Measurements from ENCODE around the gene CPE. TPM values are rescaled to one million over a fixed set of nuclear protein-coding genes. Genes with fewer than 3 reads are reported as not detected.

Gene CPE
- total RNA-seq, 1 donor = 6.9 TPM

GRCh38 chr4:165537028-165537648 is 158.3 kb downstream of the CPE start:
- H3K4me2 ChIP-seq (ENCODE audit: insufficient read depth, low read length) = no peak overlapping the region
- H3K4me1 ChIP-seq (ENCODE audit: insufficient read depth, low read length) = no peaks in the 10 kb centered on the region
- TF ChIP-seq, protein P1, sequence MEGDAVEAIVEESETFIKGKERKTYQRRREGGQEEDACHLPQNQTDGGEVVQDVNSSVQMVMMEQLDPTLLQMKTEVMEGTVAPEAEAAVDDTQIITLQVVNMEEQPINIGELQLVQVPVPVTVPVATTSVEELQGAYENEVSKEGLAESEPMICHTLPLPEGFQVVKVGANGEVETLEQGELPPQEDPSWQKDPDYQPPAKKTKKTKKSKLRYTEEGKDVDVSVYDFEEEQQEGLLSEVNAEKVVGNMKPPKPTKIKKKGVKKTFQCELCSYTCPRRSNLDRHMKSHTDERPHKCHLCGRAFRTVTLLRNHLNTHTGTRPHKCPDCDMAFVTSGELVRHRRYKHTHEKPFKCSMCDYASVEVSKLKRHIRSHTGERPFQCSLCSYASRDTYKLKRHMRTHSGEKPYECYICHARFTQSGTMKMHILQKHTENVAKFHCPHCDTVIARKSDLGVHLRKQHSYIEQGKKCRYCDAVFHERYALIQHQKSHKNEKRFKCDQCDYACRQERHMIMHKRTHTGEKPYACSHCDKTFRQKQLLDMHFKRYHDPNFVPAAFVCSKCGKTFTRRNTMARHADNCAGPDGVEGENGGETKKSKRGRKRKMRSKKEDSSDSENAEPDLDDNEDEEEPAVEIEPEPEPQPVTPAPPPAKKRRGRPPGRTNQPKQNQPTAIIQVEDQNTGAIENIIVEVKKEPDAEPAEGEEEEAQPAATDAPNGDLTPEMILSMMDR (IDR thresholded peaks at IDR 0.05; ENCODE audit: extremely low read depth, low read depth, low read length) = peak; percentile 62
- DNase-seq (ENCODE audit: insufficient read length, low spot score, missing footprints) = peak; percentile 3
- H3K27ac ChIP-seq (ENCODE audit: low read depth, low read length) = no peak overlapping the region
- no peaks in the 10 kb centered on the region for H3K79me2 ChIP-seq (ENCODE audit: insufficient read depth, low read length)
- no peaks in the 10 kb centered on the region for H4K20me1 ChIP-seq (ENCODE audit: insufficient read depth, low read length)
- H2AFZ ChIP-seq (ENCODE audit: low read length) = no peak overlapping the region
- H3K27me3 ChIP-seq (ENCODE audit: insufficient read depth, low read length) = no peaks in the 10 kb centered on the region
- H3K36me3 ChIP-seq (ENCODE audit: insufficient read depth, low read length) = no peaks in the 10 kb centered on the region
- H3K9me3 ChIP-seq (ENCODE audit: low read depth, low read length) = no peaks in the 10 kb centered on the region
- no peak overlapping the region for H3K4me3 ChIP-seq (ENCODE audit: insufficient read depth, low read length)

GRCh38 chr4:165539801-165540200 is 161.0 kb downstream of the CPE start:
- H3K79me2 ChIP-seq (ENCODE audit: insufficient read depth, low read length) = no peaks in the 10 kb centered on the region
- no peak for DNase-seq (ENCODE audit: insufficient read length, low spot score, missing footprints)
- no peaks in the 10 kb centered on the region for H3K9me3 ChIP-seq (ENCODE audit: low read depth, low read length)
- peak overlapping the region; percentile 11 for H3K4me2 ChIP-seq (ENCODE audit: insufficient read depth, low read length)
- H4K20me1 ChIP-seq (ENCODE audit: insufficient read depth, low read length) = no peaks in the 10 kb centered on the region
- no peak overlapping the region for H3K27ac ChIP-seq (ENCODE audit: low read depth, low read length)
- H3K4me1 ChIP-seq (ENCODE audit: insufficient read depth, low read length) = no peaks in the 10 kb centered on the region
- no peaks in the 10 kb centered on the region for H3K36me3 ChIP-seq (ENCODE audit: insufficient read depth, low read length)
- peak overlapping the region; percentile 63 for H2AFZ ChIP-seq (ENCODE audit: low read length)
- H3K4me3 ChIP-seq (ENCODE audit: insufficient read depth, low read length) = no peak overlapping the region
- TF ChIP-seq, protein P1 (IDR thresholded peaks at IDR 0.05; ENCODE audit: extremely low read depth, low read depth, low read length) = no peak
- no peaks in the 10 kb centered on the region for H3K27me3 ChIP-seq (ENCODE audit: insufficient read depth, low read length)

DNA sequence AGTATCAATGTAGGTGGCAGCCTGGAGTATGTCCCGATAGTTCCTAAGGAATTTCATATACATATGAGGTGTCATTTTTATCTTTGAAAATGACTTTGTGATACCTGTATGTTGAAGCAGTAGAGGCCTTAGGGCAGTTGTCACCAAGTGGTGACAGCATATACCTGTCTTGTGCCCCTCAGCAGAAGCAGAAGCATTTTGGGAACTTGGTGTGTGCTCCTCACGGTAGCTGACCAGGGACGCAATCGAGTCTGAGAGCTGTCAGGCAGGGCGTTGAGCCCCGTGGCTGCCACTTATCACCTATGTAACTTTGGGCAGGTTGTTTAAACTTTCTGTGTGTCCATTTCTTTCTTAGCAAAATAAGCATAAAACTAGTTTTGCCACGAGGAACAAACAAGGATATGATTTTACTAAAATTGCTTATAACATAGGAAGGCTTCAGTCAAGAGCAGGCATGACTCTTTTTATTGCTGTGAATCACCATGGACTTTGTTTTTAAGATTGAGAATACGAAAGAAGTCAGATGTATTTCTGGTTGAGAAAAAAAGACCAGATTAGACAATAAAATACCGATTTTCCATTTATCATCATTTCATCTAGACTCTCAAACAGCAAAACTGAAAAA is 161.5 kb downstream of the CPE start:
- Histone ChIP-seq H3K4me1 (ENCODE audit: insufficient read depth, low read length) (no peaks in the 10 kb centered on the region), H3K27me3 (ENCODE audit: insufficient read depth, low read length) (no peaks in the 10 kb centered on the region), H3K36me3 (ENCODE audit: insufficient read depth, low read length) (no peaks in the 10 kb centered on the region), H3K4me3 (ENCODE audit: insufficient read depth, low read length) (no peak overlapping the region), H4K20me1 (ENCODE audit: insufficient read depth, low read length) (no peaks in the 10 kb centered on the region), H3K79me2 (ENCODE audit: insufficient read depth, low read length) (no peaks in the 10 kb centered on the region), H3K4me2 (ENCODE audit: insufficient read depth, low read length) (peak overlapping the region; percentile 11), H2AFZ (ENCODE audit: low read length) (peak overlapping the region; percentile 63), H3K27ac (ENCODE audit: low read depth, low read length) (no peak overlapping the region), H3K9me3 (ENCODE audit: low read depth, low read length) (no peaks in the 10 kb centered on the region)
- TF ChIP-seq, protein P1 (IDR thresholded peaks at IDR 0.05; ENCODE audit: extremely low read depth, low read depth, low read length) = no peak
- DNase-seq (ENCODE audit: insufficient read length, low spot score, missing footprints) = no peak

DNA sequence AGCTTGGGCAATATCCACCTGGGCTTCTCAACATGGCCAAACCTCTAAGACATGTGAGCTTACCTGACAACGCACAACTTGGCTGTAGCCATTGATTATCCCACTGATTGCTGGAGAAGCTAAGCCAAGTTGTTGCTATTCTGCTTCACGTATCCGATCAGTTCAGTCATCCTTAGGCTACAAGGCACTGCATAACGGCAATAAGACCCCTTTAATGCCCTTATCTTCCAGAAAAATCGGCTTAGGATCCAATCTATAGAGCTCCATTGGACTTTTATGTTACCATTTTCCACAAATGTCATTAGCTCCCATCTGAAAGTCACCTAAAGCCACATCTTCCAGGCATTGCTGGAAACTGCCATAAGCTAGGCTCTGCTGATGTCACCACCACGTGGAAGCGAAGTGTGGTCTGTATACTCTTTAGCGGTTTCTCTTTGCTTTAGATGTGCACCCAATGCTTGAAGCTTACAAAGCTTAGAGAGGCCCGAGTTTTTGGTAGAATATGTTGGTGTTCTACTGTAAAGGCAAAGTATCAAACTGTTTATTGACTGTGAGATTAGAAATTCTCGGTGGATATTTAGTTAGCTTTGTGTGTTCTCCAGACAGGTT is 163.1 kb downstream of the CPE start:
- Histone ChIP-seq H3K4me1 (ENCODE audit: insufficient read depth, low read length) (no peaks in the 10 kb centered on the region), H3K9me3 (ENCODE audit: low read depth, low read length) (no peaks in the 10 kb centered on the region), H3K79me2 (ENCODE audit: insufficient read depth, low read length) (no peaks in the 10 kb centered on the region), H3K4me2 (ENCODE audit: insufficient read depth, low read length) (no peak overlapping the region), H4K20me1 (ENCODE audit: insufficient read depth, low read length) (no peaks in the 10 kb centered on the region), H3K4me3 (ENCODE audit: insufficient read depth, low read length) (no peak overlapping the region), H3K27me3 (ENCODE audit: insufficient read depth, low read length) (no peaks in the 10 kb centered on the region), H2AFZ (ENCODE audit: low read length) (no peak overlapping the region), H3K36me3 (ENCODE audit: insufficient read depth, low read length) (no peaks in the 10 kb centered on the region), H3K27ac (ENCODE audit: low read depth, low read length) (no peak overlapping the region)
- DNase-seq (ENCODE audit: insufficient read length, low spot score, missing footprints) = no peak
- TF ChIP-seq, protein P1 (IDR thresholded peaks at IDR 0.05; ENCODE audit: extremely low read depth, low read depth, low read length) = no peak

Measured in osteoblast (primary cell).